IMR-90 (cell line): ENCODE results near the gene KDM4B. TPM values are rescaled to one million over a fixed set of nuclear protein-coding genes. Genes with fewer than 3 reads are reported as not detected.

Experiments
- ATAC-seq: fragments of 200-7000 bp; cut with Tn5 transposase; 2 replicates; pipeline ENCODE4 v1.9.1; 2020; ENCODE audit warnings: low read depth, mild to moderate bottlenecking, moderate library complexity
- BruUV-seq: library from RNA; stranded (reverse); fragments of 400-500 nt; replicated peaks from 2 replicates; lab custom pipeline; 2021; lab: Mats Ljungman, UMichigan
- CTCF ChIA-PET: fragments of 300-600 bp; formaldehyde crosslinking; extraction: SDS; loops from one replicate; lab custom pipeline; 2021; ENCODE audit warnings: antibody characterized with exemption; lab: Yijun Ruan, JAX
- POLR2A ChIA-PET: fragments of 300-600 bp; sonication (Branson Sonifier 250); formaldehyde crosslinking; loops from one replicate; lab custom pipeline; 2022; ENCODE audit warnings: antibody characterized with exemption; ENCODE audit not compliant: unreplicated experiment; lab: Charles Lee
- DNase-seq: peaks from one replicate; pipeline ENCODE4 v3.0.0; 2013
- H2AFZ ChIP-seq: replicated peaks from 2 replicates; pipeline ENCODE3; 2013; ENCODE audit warnings: low read length, mild to moderate bottlenecking; ENCODE audit not compliant: poor library complexity
- H2AK5ac ChIP-seq: 2 replicates; pipeline ENCODE4 v1.6.1; 2013; ENCODE audit warnings: low read depth, low read length, inconsistent platforms
- H2AK9ac ChIP-seq: replicated peaks from 2 replicates; pipeline ENCODE3; 2013; ENCODE audit warnings: mild to moderate bottlenecking, low read depth, low read length, moderate library complexity; ENCODE audit not compliant: poor library complexity
- H2BK120ac ChIP-seq: 2 replicates; pipeline ENCODE4 v1.6.1; 2013; ENCODE audit warnings: low read depth, low read length, inconsistent platforms
- H2BK15ac ChIP-seq: 3 replicates; pipeline ENCODE4 v1.6.1; 2013; ENCODE audit warnings: low read depth, low read length, inconsistent platforms
- H2BK20ac ChIP-seq: 2 replicates; pipeline ENCODE4 v1.6.1; 2013; ENCODE audit warnings: low read depth, mild to moderate bottlenecking, inconsistent platforms, low read length, moderate library complexity
- H2BK5ac ChIP-seq: 2 replicates; pipeline ENCODE4 v1.6.1; 2013; ENCODE audit warnings: mild to moderate bottlenecking, low read depth, low read length, inconsistent platforms; ENCODE audit not compliant: poor library complexity, severe bottlenecking
- H3K14ac ChIP-seq: replicated peaks from 2 replicates; pipeline ENCODE4 v1.6.1; 2013; ENCODE audit warnings: low read depth, low read length, inconsistent platforms
- H3K18ac ChIP-seq: 2 replicates; pipeline ENCODE4 v1.6.1; 2013; ENCODE audit warnings: low read depth, low read length, control low read depth
- H3K23ac ChIP-seq: 2 replicates; pipeline ENCODE4 v1.6.1; 2013; ENCODE audit warnings: low read depth, low read length, inconsistent platforms
- H3K27ac ChIP-seq: 2 replicates; pipeline ENCODE4 v1.5.1; 2013; ENCODE audit warnings: mild to moderate bottlenecking, control low read depth, low read length; ENCODE audit not compliant: insufficient read depth
- H3K27me3 ChIP-seq: 2 replicates; pipeline ENCODE4 v1.6.1; 2013; ENCODE audit warnings: low read length; ENCODE audit not compliant: control insufficient read depth, insufficient read depth
- H3K36me3 ChIP-seq: 2 replicates; pipeline ENCODE4 v1.6.1; 2013; ENCODE audit warnings: low read length, mixed read lengths; ENCODE audit not compliant: control insufficient read depth, insufficient read depth
- H3K4ac ChIP-seq: 2 replicates; pipeline ENCODE4 v1.6.1; 2013; ENCODE audit warnings: low read depth, low read length, inconsistent platforms
- H3K4me1 ChIP-seq: 2 replicates; pipeline ENCODE4 v1.6.1; 2013; ENCODE audit warnings: low read length, mixed read lengths; ENCODE audit not compliant: control insufficient read depth, insufficient read depth
- H3K4me2 ChIP-seq: 2 replicates; pipeline ENCODE4 v1.6.1; 2013; ENCODE audit warnings: low read depth, mild to moderate bottlenecking, control low read depth, low read length, moderate library complexity
- H3K4me3 ChIP-seq: 2 replicates; pipeline ENCODE4 v1.5.1; 2013; ENCODE audit warnings: low read depth, mild to moderate bottlenecking, control low read depth, low read length, moderate library complexity; ENCODE audit not compliant: insufficient read depth
- H3K56ac ChIP-seq: 2 replicates; pipeline ENCODE4 v1.6.1; 2013; ENCODE audit warnings: low read length, inconsistent platforms; ENCODE audit not compliant: insufficient read depth; ENCODE audit errors: extremely low read depth
- H3K79me1 ChIP-seq, 2 experiments: 2 replicates each; pipeline ENCODE4 v1.6.1; 2013; ENCODE audit warnings: low read length in 2 of 2, inconsistent platforms in 1 of 2, low read depth in 1 of 2
- H3K9ac ChIP-seq: 2 replicates; pipeline ENCODE4 v1.6.1; 2013; ENCODE audit warnings: low read depth, low read length, control low read depth
- H3K9me1 ChIP-seq: 2 replicates; pipeline ENCODE4 v1.6.1; 2013; ENCODE audit warnings: low read length, inconsistent platforms; ENCODE audit not compliant: insufficient read depth
- H3K9me3 ChIP-seq: 2 replicates; pipeline ENCODE4 v1.6.1; 2013; ENCODE audit warnings: low read length; ENCODE audit not compliant: control insufficient read depth, insufficient read depth
- H4K20me1 ChIP-seq: 2 replicates; pipeline ENCODE4 v1.6.1; 2013; ENCODE audit warnings: low read length, inconsistent platforms; ENCODE audit not compliant: insufficient read depth
- H4K5ac ChIP-seq: 2 replicates; pipeline ENCODE4 v1.6.1; 2013; ENCODE audit warnings: mild to moderate bottlenecking, low read depth, low read length, control low read depth
- H4K8ac ChIP-seq, 2 experiments: 2 replicates each; pipeline ENCODE4 v1.6.1; 2013; ENCODE audit warnings: low read depth in 2 of 2, low read length in 2 of 2, control low read depth in 1 of 2, inconsistent platforms in 1 of 2
- H4K91ac ChIP-seq: 2 replicates; pipeline ENCODE4 v1.6.1; 2013; ENCODE audit warnings: low read depth, low read length, inconsistent platforms; ENCODE audit not compliant: insufficient read depth
- ELK1 ChIP-seq: fragments of 150-350 bp; IDR thresholded peaks from 2 replicates; pipeline ENCODE4 v1.6.1; 2016; ENCODE audit warnings: low read depth, mild to moderate bottlenecking, low read length, moderate library complexity, borderline replicate concordance
- MAFK ChIP-seq: IDR thresholded peaks from 2 replicates; pipeline ENCODE4 v1.6.1; 2012; ENCODE audit warnings: low read depth, low read length, improper control_type of control experiment
- MAZ ChIP-seq: IDR thresholded peaks from 2 replicates; pipeline ENCODE4 v1.6.1; 2012; ENCODE audit warnings: low read depth, mild to moderate bottlenecking, low read length, improper control_type of control experiment, moderate library complexity, borderline replicate concordance
- MXI1 ChIP-seq: IDR thresholded peaks from 2 replicates; pipeline ENCODE4 v1.6.1; 2012; ENCODE audit warnings: low read depth, mild to moderate bottlenecking, low read length, moderate library complexity, borderline replicate concordance
- WGBS, 2 experiments: methylation state at CpG; one replicate each; pipeline versions ENCODE4 v1.1.5 to v1.1.7; 2013; ENCODE audit warnings: missing lambda C conversion rate in 2 of 2; ENCODE audit not compliant: insufficient read length in 1 of 2; ENCODE audit errors: extremely low coverage in 2 of 2; 5-methylcytosine and 5-hydroxymethylcytosine counted together
- dilution Hi-C: fragments of 300-500 bp; cut with HindIII; formaldehyde crosslinking; loops from one replicate; pipeline ENCODE4 v1.14.3; 2018; ENCODE audit warnings: low sequenced_read_pairs; ENCODE audit not compliant: unreplicated experiment
- in situ Hi-C: fragments of 300-500 bp; cut with MboI; formaldehyde crosslinking; loops from 3 replicates; pipeline ENCODE4 v1.14.3; 2019; ENCODE audit warnings: low sequenced_read_pairs, inconsistent platforms, mixed read lengths
- intact Hi-C: fragments of 100-400 bp; cut with micrococcal nuclease; formaldehyde crosslinking; loops from 2 replicates; pipeline ENCODE4 v1.10.0; 2022
- polyA plus RNA-seq, 3 experiments: library from polyadenylated mRNA; depleted of rRNA; stranded (reverse); fragments of >200 nt; gene quantifications; 2 replicates each; pipeline ENCODE4 v1.2.3, GENCODE V29; 2012; ENCODE audit warnings: low replicate concordance in 1 of 3
- total RNA-seq: library from RNA; depleted of rRNA; stranded (reverse); fragments of >200 nt; gene quantifications from 2 replicates; pipeline ENCODE4 v1.2.3, GENCODE V29; 2012
- TF ChIP-seq, protein P1 (sequence below): fragments of 150-350 bp; IDR thresholded peaks from 2 replicates; pipeline ENCODE4 v1.6.1; 2017; ENCODE audit warnings: mild to moderate bottlenecking, antibody characterized with exemption, low read length, low read depth
- TF ChIP-seq, protein P2 (sequence below): conservative IDR thresholded peaks from 2 replicates; pipeline ENCODE4 v1.5.1; 2012; ENCODE audit warnings: mild to moderate bottlenecking, low read depth, low read length, improper control_type of control experiment

Gene KDM4B
- total and polyA plus RNA-seq, 2 of the 4 experiments (the other 2 are of a cell fraction), result 5.0 to 17.9 TPM

GRCh38 chr19:5115771-5116202 is 146.9 kb downstream of the KDM4B start:
- no peak overlapping the region for H2AK5ac ChIP-seq
- H2BK15ac ChIP-seq, result no peak overlapping the region
- TF ChIP-seq MAFK, result no peak
- TF ChIP-seq, protein P1, sequence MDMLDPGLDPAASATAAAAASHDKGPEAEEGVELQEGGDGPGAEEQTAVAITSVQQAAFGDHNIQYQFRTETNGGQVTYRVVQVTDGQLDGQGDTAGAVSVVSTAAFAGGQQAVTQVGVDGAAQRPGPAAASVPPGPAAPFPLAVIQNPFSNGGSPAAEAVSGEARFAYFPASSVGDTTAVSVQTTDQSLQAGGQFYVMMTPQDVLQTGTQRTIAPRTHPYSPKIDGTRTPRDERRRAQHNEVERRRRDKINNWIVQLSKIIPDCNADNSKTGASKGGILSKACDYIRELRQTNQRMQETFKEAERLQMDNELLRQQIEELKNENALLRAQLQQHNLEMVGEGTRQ, result no peak
- no peak for TF ChIP-seq ELK1
- TF ChIP-seq, protein P2, sequence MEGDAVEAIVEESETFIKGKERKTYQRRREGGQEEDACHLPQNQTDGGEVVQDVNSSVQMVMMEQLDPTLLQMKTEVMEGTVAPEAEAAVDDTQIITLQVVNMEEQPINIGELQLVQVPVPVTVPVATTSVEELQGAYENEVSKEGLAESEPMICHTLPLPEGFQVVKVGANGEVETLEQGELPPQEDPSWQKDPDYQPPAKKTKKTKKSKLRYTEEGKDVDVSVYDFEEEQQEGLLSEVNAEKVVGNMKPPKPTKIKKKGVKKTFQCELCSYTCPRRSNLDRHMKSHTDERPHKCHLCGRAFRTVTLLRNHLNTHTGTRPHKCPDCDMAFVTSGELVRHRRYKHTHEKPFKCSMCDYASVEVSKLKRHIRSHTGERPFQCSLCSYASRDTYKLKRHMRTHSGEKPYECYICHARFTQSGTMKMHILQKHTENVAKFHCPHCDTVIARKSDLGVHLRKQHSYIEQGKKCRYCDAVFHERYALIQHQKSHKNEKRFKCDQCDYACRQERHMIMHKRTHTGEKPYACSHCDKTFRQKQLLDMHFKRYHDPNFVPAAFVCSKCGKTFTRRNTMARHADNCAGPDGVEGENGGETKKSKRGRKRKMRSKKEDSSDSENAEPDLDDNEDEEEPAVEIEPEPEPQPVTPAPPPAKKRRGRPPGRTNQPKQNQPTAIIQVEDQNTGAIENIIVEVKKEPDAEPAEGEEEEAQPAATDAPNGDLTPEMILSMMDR, result no peak
- TF ChIP-seq MXI1, result no peak
- TF ChIP-seq MAZ, result no peak
- H2AK9ac ChIP-seq, result no peak overlapping the region
- BruUV-seq, result no TSS peak
- H2AFZ ChIP-seq, result no peak overlapping the region
- no peak overlapping the region for H4K5ac ChIP-seq
- CTCF ChIA-PET, result no interaction called here
- H3K79me1 ChIP-seq, result peaks cover 0 to 6% of the 10 kb centered on the region in 2 experiments; a peak in 2 of 4 replicates
- H3K36me3 ChIP-seq, result peaks cover 47% of the 10 kb centered on the region
- no peak overlapping the region for H2BK20ac ChIP-seq
- H3K23ac ChIP-seq, result no peak overlapping the region
- ATAC-seq (no peak), DNase-seq (peak; percentile 17)
- 0 out of 2 replicates have a peak, but pooled peaks cover 3% of the 10 kb centered on the region for H3K9me1 ChIP-seq
- no peak overlapping the region for H3K4me3 ChIP-seq
- no peak overlapping the region for H3K4me2 ChIP-seq
- H3K4me1 ChIP-seq, result peaks cover 5% of the 10 kb centered on the region; the same call in 1 of the 2 replicates
- in situ Hi-C loops, result no loop called here
- dilution Hi-C loops, result no loop called here
- no peaks in the 10 kb centered on the region for H3K27me3 ChIP-seq
- H3K27ac ChIP-seq, result no peak overlapping the region
- H2BK120ac ChIP-seq, result no peak overlapping the region
- POLR2A ChIA-PET, result interaction anchor here (0.6 kb wide), 1 partner anchor 8 kb away, joined by 7 read pairs; no protein-coding TSS in a partner anchor
- no peak overlapping the region for H4K91ac ChIP-seq
- peaks cover 11% of the 10 kb centered on the region; the same call in 1 of the 2 replicates for H4K20me1 ChIP-seq
- H3K14ac ChIP-seq, result no peak overlapping the region
- H4K8ac ChIP-seq, result no peak overlapping the region
- no peak overlapping the region for H2BK5ac ChIP-seq
- H3K56ac ChIP-seq, result no peak overlapping the region
- WGBS, 2 experiments, result 100% methylated on average over 1 of the region's 6 CpGs; no CpG with 5 or more reads in 1 of the 2 experiments
- peaks cover 2% of the 10 kb centered on the region; the same call in 1 of the 2 replicates for H3K9me3 ChIP-seq
- no peak overlapping the region for H3K4ac ChIP-seq
- no peak overlapping the region for H3K9ac ChIP-seq
- H3K18ac ChIP-seq, result no peak overlapping the region
- intact Hi-C loops, result no loop called here
